ENCODE results near the gene CARD11. TPM values are rescaled to one million over a fixed set of nuclear protein-coding genes. Genes with fewer than 3 reads are reported as not detected.

CARD11 gene
- total and polyA plus RNA-seq, 2 donors (not counting 1 experiment from before 2014, with no cell fraction given): 0.02 TPM; not detected in 1

DNA sequence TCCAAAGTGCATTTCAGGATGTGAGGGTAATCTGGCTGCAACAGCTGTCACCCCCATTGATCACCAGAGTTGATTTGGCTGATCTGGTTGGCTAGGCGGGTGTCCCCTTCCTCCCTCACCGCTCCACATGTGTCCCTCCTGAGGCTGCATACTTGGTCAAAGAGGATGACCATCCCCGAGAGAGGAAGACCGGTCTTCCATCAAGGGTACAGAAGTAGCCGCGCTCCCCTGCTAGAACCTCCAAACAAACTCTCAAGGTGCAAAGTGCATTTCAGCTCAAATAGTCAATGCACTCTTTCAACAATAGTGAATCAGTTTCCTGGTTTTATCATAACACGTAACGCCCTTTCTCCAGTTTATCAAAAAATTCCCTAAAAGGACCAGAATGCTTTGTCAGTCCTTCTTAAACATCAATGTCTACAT is 44.6 kb downstream of the CARD11 start:
- no peaks in the 10 kb centered on the region for H3K79me2 ChIP-seq (ENCODE audit: control insufficient read depth, insufficient read depth, low read length)
- H3K4me1 ChIP-seq (ENCODE audit: control insufficient read depth, extremely low read depth, insufficient read depth, low read length): no peaks in the 10 kb centered on the region
- H3K27ac ChIP-seq (ENCODE audit: insufficient read depth, low read length): no peak overlapping the region
- no peak overlapping the region for H2AFZ ChIP-seq (ENCODE audit: low read length)
- TF ChIP-seq, protein P1, sequence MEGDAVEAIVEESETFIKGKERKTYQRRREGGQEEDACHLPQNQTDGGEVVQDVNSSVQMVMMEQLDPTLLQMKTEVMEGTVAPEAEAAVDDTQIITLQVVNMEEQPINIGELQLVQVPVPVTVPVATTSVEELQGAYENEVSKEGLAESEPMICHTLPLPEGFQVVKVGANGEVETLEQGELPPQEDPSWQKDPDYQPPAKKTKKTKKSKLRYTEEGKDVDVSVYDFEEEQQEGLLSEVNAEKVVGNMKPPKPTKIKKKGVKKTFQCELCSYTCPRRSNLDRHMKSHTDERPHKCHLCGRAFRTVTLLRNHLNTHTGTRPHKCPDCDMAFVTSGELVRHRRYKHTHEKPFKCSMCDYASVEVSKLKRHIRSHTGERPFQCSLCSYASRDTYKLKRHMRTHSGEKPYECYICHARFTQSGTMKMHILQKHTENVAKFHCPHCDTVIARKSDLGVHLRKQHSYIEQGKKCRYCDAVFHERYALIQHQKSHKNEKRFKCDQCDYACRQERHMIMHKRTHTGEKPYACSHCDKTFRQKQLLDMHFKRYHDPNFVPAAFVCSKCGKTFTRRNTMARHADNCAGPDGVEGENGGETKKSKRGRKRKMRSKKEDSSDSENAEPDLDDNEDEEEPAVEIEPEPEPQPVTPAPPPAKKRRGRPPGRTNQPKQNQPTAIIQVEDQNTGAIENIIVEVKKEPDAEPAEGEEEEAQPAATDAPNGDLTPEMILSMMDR (conservative IDR thresholded peaks at IDR 0.05 in 1 of 2, IDR thresholded peaks at IDR 0.05 in 1 of 2; ENCODE audit: low read depth in 1 of 2, low read length in 2 of 2): no peak
- TF ChIP-seq EZH2 (IDR thresholded peaks at IDR 0.05; ENCODE audit: low read length, missing control alignments): no peak
- H3K27me3 ChIP-seq (ENCODE audit: control insufficient read depth, insufficient read depth, low read length): no peaks in the 10 kb centered on the region
- no peaks in the 10 kb centered on the region for H3K9me3 ChIP-seq (ENCODE audit: control insufficient read depth, insufficient read depth, low read depth, low read length)
- H3K4me3 ChIP-seq (replicated peaks in 1 of 4; ENCODE audit: control extremely low read depth in 1 of 4, insufficient read depth in 1 of 4, low read depth in 3 of 4, low read length in 4 of 4): no peak overlapping the region
- H3K9ac ChIP-seq (ENCODE audit: insufficient read depth, low read length): no peak overlapping the region
- no peaks in the 10 kb centered on the region for H3K36me3 ChIP-seq (ENCODE audit: control insufficient read depth, insufficient read depth, low read length)
- no peak for DNase-seq (ENCODE audit: low read depth in 2 of 2)
- no peaks in the 10 kb centered on the region for H4K20me1 ChIP-seq (ENCODE audit: control insufficient read depth, extremely low read depth, insufficient read depth, low read length)
- H3K4me2 ChIP-seq (ENCODE audit: extremely low read depth, insufficient read depth, low read length): no peak overlapping the region

DNA sequence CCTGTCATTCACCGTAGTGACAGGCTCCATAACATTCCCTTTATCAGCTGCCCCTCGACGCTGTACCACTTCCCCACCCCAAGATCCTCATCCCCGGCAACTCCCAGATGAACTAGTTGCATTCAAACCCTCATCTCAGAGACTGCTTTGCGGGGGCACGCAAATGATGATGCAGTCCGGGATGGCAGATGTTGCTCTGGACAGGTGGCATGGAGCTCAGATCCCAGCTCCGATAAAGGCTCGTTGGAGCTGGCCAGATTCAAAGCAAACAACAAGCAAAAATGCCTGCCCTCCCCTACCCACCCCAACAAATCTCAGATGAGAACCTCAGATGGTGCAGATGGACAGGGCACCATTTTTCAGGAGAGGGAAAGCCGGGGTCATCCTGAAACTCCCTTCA is 46.7 kb downstream of the CARD11 start:
- Histone ChIP-seq H3K9me3 (ENCODE audit: control insufficient read depth, insufficient read depth, low read depth, low read length) (no peaks in the 10 kb centered on the region), H3K4me3 (replicated peaks in 1 of 4; ENCODE audit: control extremely low read depth in 1 of 4, insufficient read depth in 1 of 4, low read depth in 3 of 4, low read length in 4 of 4) (no peak overlapping the region), H2AFZ (ENCODE audit: low read length) (no peak overlapping the region), H3K4me2 (ENCODE audit: extremely low read depth, insufficient read depth, low read length) (no peak overlapping the region), H3K4me1 (ENCODE audit: control insufficient read depth, extremely low read depth, insufficient read depth, low read length) (no peaks in the 10 kb centered on the region), H3K79me2 (ENCODE audit: control insufficient read depth, insufficient read depth, low read length) (no peaks in the 10 kb centered on the region), H3K27ac (ENCODE audit: insufficient read depth, low read length) (no peak overlapping the region), H4K20me1 (ENCODE audit: control insufficient read depth, extremely low read depth, insufficient read depth, low read length) (no peaks in the 10 kb centered on the region), H3K27me3 (ENCODE audit: control insufficient read depth, insufficient read depth, low read length) (no peaks in the 10 kb centered on the region), H3K9ac (ENCODE audit: insufficient read depth, low read length) (no peak overlapping the region), H3K36me3 (ENCODE audit: control insufficient read depth, insufficient read depth, low read length) (no peaks in the 10 kb centered on the region)
- TF ChIP-seq, protein P1 (conservative IDR thresholded peaks at IDR 0.05 in 1 of 2, IDR thresholded peaks at IDR 0.05 in 1 of 2; ENCODE audit: low read depth in 1 of 2, low read length in 2 of 2): no peak
- TF ChIP-seq EZH2 (IDR thresholded peaks at IDR 0.05; ENCODE audit: low read length, missing control alignments): no peak
- no peak for DNase-seq (ENCODE audit: low read depth in 2 of 2)

DNA sequence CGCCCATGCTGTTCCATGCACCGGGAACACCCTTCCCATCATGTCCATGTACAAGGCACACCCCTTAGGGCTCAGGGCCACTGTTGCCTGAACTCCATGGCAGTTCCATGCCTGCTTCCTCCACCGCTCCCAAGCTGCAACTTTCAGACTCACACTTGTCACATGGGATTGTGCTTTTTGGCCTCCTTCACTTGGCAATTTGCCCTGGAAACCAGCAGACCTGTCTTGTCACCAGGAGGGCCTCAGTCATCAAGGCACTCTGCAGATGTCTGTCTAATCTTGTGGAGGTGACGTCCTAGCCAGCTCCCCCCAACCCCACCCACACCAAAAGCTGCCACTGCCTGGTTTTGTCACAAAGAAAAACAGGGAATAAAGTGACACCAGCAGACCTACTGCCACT is 47.5 kb downstream of the CARD11 start:
- Histone ChIP-seq H3K79me2 (ENCODE audit: control insufficient read depth, insufficient read depth, low read length) (no peaks in the 10 kb centered on the region), H3K27ac (ENCODE audit: insufficient read depth, low read length) (no peak overlapping the region), H3K9ac (ENCODE audit: insufficient read depth, low read length) (no peak overlapping the region), H2AFZ (ENCODE audit: low read length) (no peak overlapping the region), H3K9me3 (ENCODE audit: control insufficient read depth, insufficient read depth, low read depth, low read length) (no peaks in the 10 kb centered on the region), H3K4me2 (ENCODE audit: extremely low read depth, insufficient read depth, low read length) (no peak overlapping the region), H3K4me3 (replicated peaks in 1 of 4; ENCODE audit: control extremely low read depth in 1 of 4, insufficient read depth in 1 of 4, low read depth in 3 of 4, low read length in 4 of 4) (no peak overlapping the region), H3K36me3 (ENCODE audit: control insufficient read depth, insufficient read depth, low read length) (no peaks in the 10 kb centered on the region), H3K4me1 (ENCODE audit: control insufficient read depth, extremely low read depth, insufficient read depth, low read length) (no peaks in the 10 kb centered on the region), H3K27me3 (ENCODE audit: control insufficient read depth, insufficient read depth, low read length) (no peaks in the 10 kb centered on the region), H4K20me1 (ENCODE audit: control insufficient read depth, extremely low read depth, insufficient read depth, low read length) (no peaks in the 10 kb centered on the region)
- TF ChIP-seq, protein P1 (conservative IDR thresholded peaks at IDR 0.05 in 1 of 2, IDR thresholded peaks at IDR 0.05 in 1 of 2; ENCODE audit: low read depth in 1 of 2, low read length in 2 of 2): no peak
- no peak for TF ChIP-seq EZH2 (IDR thresholded peaks at IDR 0.05; ENCODE audit: low read length, missing control alignments)
- DNase-seq (ENCODE audit: low read depth in 2 of 2): no peak

All from fibroblast of lung (primary cell).